Measurements from ENCODE around the gene ANKK1. TPM values are rescaled to one million over a fixed set of nuclear protein-coding genes. Genes with fewer than 3 reads are reported as not detected.

The ANKK1 gene
- total RNA-seq, 1 donor from 2014 or later = 0.41 TPM

DNA sequence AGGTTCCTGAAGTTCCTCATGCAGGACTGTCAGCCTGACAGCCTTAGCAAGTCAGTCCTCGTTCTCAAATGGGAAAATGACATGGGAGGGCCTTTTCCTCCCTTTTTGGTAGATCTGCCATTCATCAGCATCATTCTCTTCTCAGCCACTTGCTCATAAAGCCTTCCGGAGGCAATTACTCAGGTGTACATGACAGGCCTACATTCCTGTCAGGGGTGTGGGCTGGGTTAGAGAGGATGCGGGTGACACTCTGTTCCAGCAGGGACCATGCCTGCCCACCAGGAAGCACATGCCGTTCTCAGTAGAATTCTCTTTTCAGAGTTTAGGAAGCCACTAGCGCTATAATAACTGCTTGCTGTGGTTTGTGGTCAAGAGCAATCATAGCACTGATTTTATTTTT, 24.2 kb upstream of the ANKK1 start:
- no peaks in the 10 kb centered on the region for H3K27me3 Mint-ChIP-seq
- peaks cover 13% of the 10 kb centered on the region for H3K36me3 Mint-ChIP-seq (ENCODE audit: insufficient read depth)
- H3K27ac Mint-ChIP-seq = no peak overlapping the region
- TF ChIP-seq, protein P1, sequence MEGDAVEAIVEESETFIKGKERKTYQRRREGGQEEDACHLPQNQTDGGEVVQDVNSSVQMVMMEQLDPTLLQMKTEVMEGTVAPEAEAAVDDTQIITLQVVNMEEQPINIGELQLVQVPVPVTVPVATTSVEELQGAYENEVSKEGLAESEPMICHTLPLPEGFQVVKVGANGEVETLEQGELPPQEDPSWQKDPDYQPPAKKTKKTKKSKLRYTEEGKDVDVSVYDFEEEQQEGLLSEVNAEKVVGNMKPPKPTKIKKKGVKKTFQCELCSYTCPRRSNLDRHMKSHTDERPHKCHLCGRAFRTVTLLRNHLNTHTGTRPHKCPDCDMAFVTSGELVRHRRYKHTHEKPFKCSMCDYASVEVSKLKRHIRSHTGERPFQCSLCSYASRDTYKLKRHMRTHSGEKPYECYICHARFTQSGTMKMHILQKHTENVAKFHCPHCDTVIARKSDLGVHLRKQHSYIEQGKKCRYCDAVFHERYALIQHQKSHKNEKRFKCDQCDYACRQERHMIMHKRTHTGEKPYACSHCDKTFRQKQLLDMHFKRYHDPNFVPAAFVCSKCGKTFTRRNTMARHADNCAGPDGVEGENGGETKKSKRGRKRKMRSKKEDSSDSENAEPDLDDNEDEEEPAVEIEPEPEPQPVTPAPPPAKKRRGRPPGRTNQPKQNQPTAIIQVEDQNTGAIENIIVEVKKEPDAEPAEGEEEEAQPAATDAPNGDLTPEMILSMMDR (IDR thresholded peaks at IDR 0.05; ENCODE audit: unreplicated experiment) = no peak
- no peak for DNase-seq (ENCODE audit: low spot score, unreplicated experiment)
- no peak overlapping the region for H3K4me3 Mint-ChIP-seq (ENCODE audit: low read depth)
- no peaks in the 10 kb centered on the region for H3K4me1 Mint-ChIP-seq (ENCODE audit: low read depth)
- no peaks in the 10 kb centered on the region for H3K9me3 Mint-ChIP-seq (ENCODE audit: low read depth)

DNA sequence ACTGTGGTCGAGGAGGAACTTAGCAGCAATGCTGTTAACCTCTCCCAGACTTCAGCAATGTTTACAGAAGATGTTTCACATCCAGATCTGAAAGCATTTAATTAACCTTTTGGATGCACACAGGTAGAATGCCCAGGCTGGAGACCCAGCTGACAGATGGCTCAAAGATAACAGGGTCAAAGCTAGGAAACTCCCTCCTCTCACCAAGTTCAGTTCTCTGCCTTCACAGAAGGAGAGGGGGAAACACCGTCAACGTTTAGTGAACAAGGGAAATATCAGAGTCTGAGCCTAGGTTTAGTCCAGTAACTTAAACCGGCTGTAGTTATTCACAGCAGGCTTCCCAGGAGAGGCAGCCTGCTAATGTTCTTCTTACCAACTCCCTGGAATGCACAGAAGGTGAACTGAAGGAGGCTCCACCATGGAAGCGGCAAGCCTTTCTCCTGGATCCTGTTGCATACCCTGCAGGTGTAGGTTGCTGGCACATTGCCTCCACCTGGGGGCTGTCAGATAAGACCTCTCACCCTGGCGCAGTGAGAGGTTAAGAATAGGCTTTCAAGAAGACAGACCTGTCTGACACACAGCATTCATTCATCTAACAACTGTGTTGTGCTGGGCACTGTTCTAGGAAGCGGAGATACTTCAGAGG, 23.5 kb upstream of the ANKK1 start:
- Mint-ChIP-seq H3K27ac (no peak overlapping the region), H3K27me3 (no peaks in the 10 kb centered on the region), H3K4me1 (ENCODE audit: low read depth) (no peaks in the 10 kb centered on the region), H3K9me3 (ENCODE audit: low read depth) (no peaks in the 10 kb centered on the region), H3K4me3 (ENCODE audit: low read depth) (no peak overlapping the region), H3K36me3 (ENCODE audit: insufficient read depth) (peaks cover 15% of the 10 kb centered on the region)
- TF ChIP-seq, protein P1 (IDR thresholded peaks at IDR 0.05; ENCODE audit: unreplicated experiment) = no peak
- no peak for DNase-seq (ENCODE audit: low spot score, unreplicated experiment)

DNA sequence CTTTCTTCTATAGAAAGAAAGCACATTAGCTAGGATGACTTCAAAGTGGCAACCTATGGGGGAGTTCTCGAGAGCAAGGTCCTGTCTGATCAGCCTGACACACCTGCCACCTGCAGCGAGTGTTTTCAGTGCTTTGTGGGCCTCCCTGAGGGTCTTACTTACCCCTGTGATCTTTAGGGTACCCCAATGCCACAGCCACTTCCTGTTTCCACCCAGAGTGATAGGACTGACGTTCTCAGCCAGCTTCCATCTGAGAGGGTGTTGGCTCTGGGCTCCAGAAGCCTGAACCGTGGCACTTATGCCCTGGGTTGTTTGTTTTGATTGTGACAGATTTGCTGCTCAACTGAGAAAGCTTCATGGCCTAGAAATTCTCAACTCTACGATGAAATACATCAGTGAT, 21.7 kb upstream of the ANKK1 start:
- DNase-seq (ENCODE audit: low spot score, unreplicated experiment) = no peak
- H3K36me3 Mint-ChIP-seq (ENCODE audit: insufficient read depth) = peaks cover 11% of the 10 kb centered on the region
- peaks cover 7% of the 10 kb centered on the region for H3K4me1 Mint-ChIP-seq (ENCODE audit: low read depth)
- H3K4me3 Mint-ChIP-seq (ENCODE audit: low read depth) = no peak overlapping the region
- no peaks in the 10 kb centered on the region for H3K9me3 Mint-ChIP-seq (ENCODE audit: low read depth)
- TF ChIP-seq, protein P1 (IDR thresholded peaks at IDR 0.05; ENCODE audit: unreplicated experiment) = no peak
- H3K27ac Mint-ChIP-seq = no peak overlapping the region
- no peaks in the 10 kb centered on the region for H3K27me3 Mint-ChIP-seq

DNA sequence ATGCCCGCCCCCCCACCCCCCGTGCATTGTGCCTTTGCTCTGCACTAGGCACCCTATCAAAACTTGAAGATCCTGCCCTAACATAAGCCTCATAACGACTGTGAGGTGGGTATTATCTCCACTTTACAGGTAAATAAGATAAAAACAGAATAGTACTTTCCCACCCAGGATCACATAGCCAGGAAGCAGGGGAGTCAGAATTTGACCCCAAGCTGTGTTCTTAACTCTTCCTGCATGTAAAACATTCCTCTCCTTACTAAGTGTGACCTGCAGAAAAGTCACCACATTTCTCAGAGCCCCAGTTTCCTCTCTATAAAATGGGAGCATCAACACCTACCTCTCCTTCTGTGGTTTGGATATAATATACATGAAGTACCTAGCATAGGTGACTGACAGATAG, 18.2 kb upstream of the ANKK1 start:
- Mint-ChIP-seq H3K36me3 (ENCODE audit: insufficient read depth) (peaks cover 8% of the 10 kb centered on the region), H3K4me1 (ENCODE audit: low read depth) (peaks cover 7% of the 10 kb centered on the region), H3K9me3 (ENCODE audit: low read depth) (no peaks in the 10 kb centered on the region), H3K4me3 (ENCODE audit: low read depth) (no peak overlapping the region), H3K27me3 (no peaks in the 10 kb centered on the region), H3K27ac (no peak overlapping the region)
- DNase-seq (ENCODE audit: low spot score, unreplicated experiment) = no peak
- TF ChIP-seq, protein P1 (IDR thresholded peaks at IDR 0.05; ENCODE audit: unreplicated experiment) = no peak

DNA sequence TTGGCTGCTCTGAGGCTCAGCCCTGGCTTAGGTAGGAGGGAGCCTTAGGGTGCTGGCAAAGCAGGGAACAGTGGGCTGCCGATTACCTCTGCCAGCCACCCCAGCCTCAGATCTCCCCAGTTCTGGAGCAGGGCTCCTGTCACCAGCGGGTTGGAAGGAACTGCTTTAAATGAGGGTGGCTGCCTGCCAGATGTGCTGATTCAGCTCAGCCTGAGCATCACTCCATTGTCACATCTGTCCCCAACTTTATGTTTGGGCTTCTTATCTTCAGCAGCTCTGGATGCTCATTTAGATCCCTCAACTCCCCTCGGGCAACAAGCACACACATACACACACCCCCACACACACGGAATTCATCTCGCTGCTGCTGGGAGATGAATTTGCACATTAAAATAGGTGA, 16.9 kb upstream of the ANKK1 start:
- Mint-ChIP-seq H3K4me1 (ENCODE audit: low read depth) (peaks cover 7% of the 10 kb centered on the region), H3K36me3 (ENCODE audit: insufficient read depth) (peaks cover 8% of the 10 kb centered on the region), H3K27me3 (no peaks in the 10 kb centered on the region), H3K9me3 (ENCODE audit: low read depth) (no peaks in the 10 kb centered on the region), H3K4me3 (ENCODE audit: low read depth) (no peak overlapping the region), H3K27ac (no peak overlapping the region)
- TF ChIP-seq, protein P1 (IDR thresholded peaks at IDR 0.05; ENCODE audit: unreplicated experiment) = no peak
- DNase-seq (ENCODE audit: low spot score, unreplicated experiment) = no peak
